ENCODE data around the gene CWC25.

DNA sequence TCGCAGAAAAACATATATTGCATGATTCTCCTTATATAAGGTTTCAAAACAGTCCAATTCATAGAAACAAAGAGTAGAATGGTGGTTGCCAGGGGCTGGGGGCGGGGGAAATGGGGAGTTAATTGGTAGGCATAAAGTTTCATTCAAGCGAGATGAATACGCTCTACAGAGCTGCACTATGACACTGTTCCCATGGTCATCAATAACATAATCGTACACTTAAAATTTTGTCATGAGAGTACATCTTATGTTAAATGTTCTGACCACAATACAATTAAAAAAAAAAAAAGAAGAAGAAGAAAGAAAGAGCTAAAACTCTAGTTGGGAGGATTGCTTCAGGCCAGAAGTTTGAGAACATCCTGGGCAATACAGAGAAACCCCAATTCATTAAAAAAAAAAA lies 30.9 kb downstream of the CWC25 start:
- TF ChIP-seq, protein P1, sequence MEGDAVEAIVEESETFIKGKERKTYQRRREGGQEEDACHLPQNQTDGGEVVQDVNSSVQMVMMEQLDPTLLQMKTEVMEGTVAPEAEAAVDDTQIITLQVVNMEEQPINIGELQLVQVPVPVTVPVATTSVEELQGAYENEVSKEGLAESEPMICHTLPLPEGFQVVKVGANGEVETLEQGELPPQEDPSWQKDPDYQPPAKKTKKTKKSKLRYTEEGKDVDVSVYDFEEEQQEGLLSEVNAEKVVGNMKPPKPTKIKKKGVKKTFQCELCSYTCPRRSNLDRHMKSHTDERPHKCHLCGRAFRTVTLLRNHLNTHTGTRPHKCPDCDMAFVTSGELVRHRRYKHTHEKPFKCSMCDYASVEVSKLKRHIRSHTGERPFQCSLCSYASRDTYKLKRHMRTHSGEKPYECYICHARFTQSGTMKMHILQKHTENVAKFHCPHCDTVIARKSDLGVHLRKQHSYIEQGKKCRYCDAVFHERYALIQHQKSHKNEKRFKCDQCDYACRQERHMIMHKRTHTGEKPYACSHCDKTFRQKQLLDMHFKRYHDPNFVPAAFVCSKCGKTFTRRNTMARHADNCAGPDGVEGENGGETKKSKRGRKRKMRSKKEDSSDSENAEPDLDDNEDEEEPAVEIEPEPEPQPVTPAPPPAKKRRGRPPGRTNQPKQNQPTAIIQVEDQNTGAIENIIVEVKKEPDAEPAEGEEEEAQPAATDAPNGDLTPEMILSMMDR (IDR thresholded peaks at IDR 0.05) = no peak
- no peak for TF ChIP-seq ZFX (IDR thresholded peaks at IDR 0.05; ENCODE audit: borderline replicate concordance)

Data from 22Rv1 (cell line).